CD4-positive, alpha-beta T cell treated with Interferon alpha-2 for 1 hour (primary cell): ENCODE data around the gene GLIS1.

ENCODE experiments used
- DNase-seq, 2 donors: peaks; one replicate each; pipeline ENCODE4 v3.0.0-alpha.2; 2020 to 2022

The GLIS1 gene

DNA sequence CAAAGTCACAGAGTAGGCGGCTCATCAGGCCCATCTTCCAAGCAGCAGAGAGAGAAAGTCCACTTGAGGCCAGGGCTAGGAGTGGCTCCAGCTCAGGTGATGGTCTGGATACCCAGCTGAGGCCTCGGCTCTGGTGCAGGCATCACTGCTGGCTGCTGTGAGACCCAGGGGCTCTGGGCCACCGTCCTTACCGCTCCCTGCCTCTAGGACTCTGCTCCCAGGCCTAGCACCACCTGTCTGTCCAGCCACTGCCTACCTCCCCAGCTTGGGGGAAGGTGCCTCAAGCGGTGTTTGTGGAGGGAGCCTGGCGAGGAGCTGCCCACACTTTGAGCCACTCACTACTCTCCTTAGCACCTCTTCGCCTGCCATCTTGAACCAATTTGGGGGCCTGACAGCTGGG, 221.9 kb downstream of the GLIS1 start:
- no peak for DNase-seq

DNA sequence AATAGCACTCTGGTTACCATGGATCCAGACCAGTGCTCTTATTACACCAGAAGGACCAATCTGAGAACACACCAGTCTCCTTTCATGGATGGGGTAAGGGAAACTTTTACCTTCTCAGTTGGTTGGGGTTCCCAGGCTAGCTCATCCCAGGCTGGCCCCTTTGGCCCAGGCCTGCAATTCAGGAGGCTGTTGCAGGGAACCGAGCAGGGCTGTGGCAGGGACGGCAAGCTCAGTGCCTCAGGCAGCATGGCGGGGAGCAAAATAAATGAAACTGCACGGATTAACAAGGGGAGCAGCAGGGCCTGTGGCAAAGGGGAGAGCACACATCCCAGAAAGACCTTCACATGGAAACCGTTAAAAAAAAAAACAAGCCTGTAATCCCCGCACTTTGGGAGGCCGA, 222.8 kb downstream of the GLIS1 start:
- DNase-seq: no peak

DNA sequence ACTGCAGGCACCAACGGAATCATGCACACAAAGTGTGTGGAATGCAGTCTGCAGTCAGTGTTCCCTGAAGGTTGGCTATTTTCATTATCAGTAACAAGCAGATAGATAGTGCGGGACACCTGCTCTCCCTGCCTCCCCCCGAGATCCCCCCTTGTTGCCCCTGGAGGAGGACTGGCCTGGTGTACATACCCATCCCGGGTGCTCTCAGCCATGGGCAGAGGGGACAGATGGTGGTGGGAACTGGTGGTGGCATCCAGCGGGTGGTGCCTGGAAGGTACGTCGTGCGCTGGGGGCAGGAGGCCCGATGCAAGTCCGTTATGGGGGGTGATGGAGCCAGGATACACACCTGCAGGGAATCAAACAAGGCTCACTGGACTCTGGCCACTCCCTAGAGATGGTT, 224.5 kb downstream of the GLIS1 start:
- DNase-seq: no peak

DNA sequence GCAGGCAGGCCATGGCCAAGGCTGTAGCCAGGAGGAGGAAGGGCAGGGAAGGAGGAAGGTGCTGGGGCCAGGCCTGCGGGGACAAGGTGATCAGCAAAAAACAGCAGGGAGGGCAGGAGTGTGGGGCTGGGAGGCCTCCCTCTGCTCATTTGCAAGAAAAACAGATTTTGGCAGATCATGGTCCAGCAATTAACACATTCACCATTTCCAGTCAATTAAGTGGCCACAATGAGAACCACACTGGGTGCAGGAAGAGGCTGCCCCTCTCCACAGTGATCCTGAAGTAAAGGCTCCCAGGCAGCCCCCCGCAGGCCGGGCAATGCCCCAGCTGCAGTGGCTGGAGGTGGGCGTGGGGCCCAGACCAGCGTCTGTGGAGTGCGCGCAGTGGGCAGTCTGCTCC, 225.1 kb downstream of the GLIS1 start:
- DNase-seq: no peak

DNA sequence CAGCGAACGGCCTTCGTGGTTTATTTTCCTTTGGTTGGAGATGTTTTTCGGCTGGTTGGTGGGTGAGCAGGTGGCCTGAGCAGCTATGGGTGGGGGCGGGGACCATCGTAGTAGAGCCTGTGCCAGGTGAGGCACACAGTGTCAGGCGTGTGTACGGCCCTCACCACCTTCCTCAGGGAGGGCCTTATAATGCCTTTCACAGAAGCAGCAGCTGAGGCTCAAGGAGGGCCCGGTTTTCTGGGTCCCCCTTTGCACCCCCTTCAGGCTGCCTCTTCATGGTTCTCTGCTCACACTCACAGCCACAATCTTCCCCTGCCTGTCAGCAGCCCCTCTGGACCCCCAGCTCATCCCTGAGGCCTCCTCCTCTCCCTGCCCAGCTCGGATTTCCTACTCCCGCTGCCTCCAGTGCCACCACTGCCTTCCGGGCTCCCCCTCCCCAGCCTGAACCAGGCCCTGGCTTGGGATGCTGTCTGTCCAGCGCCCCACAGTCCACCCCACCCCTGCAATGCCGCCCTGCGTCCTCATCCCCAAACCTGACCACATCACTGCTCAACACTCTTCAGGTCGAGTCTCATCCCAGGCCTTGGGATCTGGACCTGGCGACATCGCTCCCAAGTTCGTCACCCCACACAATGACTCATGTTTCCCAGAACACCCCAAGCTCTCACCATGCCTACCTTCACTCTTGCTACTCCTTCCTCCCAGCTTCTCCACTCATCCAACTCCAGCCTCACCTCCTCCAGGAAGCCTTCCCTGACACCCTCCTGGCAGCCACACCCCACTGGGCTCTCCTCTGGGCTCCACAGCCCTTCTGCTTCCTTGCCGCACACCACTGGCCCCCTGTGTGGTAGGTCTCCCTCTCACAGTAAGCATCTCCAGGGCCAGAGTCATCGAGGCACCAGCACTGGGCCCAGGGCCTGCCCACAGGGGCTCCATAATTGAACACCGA, 225.9 kb downstream of the GLIS1 start:
- DNase-seq: no peak

DNA sequence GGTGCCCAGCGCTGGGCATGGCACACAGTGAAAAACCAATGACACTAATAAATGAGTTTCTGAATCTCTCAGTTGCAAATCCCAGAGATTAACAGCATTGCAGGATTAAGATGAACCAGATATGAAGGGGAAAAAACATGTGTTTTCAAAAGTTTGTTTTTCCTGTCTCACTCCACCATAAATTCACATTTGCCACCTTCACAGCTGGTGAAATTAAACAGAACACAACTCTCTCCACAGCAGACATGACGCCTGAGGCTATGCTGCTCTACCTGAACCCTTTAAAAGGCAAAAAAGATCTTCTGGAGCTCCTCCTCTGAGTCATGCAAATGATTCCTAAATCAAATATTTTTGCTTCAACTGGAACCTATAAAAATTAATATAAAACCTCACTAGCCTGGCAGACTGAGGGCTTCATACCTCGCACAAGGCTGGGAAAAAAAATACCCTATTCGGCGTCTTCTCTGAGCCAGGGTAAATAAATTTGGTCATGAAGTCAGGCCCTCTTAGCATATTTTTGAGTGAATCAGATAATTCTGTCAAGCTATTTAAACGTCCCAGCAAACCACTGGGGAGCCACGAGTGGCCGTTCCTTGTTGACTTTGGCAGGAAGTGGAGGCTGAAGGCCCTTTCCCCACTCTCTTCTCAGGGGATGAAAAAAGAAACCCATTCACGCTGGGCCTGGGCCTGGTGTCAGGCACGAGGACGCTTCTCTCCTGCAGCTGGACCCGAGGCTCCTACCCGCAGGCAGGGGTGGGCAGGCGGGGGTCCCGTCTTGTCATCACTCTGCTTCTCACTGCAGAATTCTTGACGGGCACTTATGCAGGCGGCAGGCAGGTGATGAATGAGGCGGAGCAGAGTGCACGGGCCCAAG, 226.8 kb downstream of the GLIS1 start:
- no peak for DNase-seq

DNA sequence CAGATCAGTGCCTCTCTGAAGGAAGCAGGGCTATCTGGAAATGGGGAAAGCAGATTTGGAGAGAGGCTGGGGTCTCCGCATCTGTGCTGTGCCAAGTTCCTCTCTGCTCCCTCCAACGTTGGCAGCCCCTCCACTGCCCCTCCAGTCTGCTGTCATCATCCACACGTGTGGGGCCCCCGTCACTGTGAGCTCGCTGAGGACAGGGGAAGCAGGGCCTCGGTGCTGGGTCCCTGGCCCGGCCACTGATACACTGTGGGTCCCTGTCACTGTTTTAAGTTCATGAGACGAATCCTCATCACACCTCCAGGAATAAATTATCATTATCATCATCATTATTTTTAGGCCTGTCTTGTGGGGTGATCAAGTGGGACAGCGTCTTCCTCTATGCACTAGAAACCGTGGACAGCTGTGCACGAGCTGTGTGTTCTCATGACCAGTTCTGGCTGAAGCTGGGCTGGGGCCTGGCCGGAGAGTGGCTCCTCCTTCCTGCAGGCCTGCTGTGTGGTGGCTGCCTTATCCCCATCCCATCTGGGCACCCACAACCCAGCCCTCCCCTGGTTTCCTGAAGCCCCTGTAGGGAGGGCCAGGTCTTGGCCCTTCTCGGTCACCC, 227.5 kb downstream of the GLIS1 start:
- no peak for DNase-seq

DNA sequence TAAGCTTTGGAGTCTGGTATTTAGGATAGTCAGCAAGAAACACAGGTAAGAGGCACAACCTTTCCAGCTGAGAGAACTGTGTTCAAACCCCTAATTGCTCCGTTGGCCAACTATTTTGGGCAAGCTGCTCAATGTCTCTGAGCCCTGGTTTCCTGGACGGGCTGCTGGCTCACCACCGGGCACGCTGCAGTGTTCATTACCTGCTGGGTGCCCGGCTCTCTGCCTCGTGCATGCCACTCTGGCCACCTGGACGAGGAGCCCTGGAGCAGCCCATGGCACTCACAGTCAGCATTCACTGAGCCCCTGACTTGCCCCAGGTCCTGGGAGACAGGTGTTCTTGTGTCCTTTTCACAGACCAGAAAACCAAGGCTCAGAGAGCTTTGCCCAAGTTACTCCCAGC, 228.7 kb downstream of the GLIS1 start:
- DNase-seq: no peak

DNA sequence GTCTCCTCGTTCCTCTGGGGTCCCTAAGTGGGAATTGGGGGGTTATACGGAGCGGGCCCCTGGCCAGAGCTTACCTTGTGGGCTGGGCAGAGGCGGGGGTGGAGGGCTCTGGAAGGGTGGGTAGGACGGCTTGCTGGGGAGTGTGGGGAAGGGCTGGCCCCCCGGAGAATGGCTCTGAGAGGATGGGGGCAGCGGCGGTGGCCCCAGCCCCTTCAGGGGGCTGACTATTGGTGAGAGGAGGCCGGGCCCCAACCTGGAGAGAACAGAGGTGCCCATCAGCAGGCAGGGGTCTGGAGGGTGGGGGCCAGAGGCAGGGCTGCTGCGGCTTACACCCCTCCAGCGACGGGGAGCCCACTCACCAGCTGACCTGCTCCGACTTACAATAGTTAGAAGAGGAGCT, 229.2 kb downstream of the GLIS1 start:
- no peak for DNase-seq

DNA sequence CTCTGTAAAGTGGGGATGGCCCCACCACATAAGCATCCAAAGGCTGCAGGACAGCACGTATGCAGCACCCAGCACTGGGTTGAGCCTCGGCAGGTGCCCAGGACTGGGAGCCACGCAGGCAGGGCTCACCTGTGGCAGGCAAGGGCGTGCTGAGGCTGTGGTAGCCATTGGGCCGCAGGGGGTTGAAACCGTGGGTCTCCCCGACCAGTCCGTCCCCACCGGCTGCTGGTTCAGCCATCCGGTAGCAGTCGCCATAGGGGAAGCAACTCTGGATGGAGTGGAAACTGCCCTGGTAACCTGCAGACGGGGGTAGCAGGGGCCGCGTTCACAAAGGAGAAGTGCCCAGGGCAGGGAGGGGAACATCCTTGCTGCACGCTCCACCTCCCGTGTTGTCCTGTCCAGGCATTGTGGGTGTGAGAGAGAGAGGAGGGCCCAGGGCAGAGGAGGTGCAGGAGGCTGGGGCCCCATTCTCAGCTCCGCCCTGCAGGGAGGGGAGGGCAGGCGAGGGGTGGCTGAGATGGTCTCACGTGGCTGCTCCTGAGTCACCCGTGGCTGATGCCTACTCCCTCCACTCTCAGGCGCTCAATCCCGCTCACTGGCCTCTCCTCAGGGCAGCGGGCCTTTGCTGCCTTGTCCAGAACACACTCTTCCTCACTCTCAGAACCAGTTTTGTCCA, 229.8 kb downstream of the GLIS1 start:
- DNase-seq: no peak

DNA sequence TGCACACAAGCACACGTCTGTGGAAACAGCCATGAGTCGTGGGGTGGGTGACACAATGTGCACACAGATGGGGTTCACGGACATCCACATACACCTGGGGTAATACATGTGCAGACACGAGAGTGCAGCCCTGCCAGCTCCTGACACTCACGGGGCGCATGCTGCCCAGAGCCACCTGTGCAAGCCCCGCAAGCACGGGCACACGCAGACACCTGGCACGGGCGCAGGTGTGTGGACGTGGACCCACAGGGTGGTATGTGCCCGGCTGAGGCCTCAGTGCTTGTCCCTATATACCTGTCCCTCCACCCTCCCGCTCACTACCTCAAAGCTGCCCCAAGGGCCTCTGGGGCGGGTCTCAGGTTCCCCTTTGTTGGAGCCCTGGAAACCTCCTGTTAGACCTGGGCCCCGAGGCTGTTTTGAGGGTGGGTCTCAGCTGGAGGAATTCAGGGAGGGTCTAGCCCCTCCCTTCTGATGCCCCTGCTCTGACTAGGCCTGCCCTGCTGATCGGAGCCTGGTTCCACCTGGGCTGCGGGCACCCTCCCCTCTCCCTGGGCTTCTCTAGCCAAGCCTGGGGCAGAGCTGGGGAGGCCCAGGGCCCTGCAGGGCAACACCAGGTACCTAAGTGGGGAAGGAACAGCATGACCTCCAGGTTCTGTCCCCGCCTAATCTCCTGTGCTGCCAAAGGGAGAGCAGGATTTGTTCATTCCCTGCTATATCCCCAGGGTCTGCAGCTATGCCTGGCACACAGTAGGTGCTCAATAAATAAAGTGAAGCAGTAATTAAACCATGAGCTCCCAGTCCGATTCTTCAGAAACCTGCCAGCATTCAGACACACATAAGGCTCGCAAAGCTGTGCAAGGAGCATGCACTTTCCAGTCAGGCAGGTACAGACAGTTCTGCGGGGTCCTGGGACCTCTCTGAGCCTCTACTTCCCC, 230.6 kb downstream of the GLIS1 start:
- no peak for DNase-seq

DNA sequence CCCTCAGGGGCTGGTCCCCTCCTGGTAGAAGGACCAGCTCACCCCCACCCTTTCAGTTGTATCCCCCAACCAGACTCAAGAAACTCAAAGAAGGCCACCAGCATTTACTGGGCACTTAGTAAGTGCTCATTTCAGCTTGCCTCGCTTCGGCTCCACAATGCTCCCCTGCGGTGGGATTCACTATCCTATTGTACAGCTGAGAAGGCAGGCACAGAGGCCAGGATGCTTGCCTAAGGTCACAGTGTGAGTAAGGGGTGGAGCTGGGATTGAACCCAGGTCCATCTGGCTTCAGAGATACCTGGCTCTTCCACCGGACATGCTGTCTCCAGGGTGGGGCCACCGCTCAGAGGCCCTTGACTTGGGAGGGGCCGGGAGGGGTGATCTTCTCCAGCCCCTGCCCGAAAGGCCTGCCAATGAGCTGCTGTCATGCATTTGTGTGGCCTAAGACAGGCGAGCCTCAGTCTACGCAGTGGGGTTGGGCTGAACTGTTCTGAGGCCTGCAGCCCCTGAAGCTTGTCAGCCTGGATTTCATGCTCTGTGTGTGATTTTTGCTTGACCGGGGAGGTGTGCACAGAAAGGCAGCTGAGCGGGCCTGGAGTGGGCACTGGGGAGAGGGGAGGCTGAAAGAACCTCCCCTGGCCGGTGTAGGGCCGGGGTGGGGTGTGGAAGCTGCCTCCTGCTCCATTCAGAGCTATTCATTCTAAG, 231.7 kb downstream of the GLIS1 start:
- DNase-seq: no peak

DNA sequence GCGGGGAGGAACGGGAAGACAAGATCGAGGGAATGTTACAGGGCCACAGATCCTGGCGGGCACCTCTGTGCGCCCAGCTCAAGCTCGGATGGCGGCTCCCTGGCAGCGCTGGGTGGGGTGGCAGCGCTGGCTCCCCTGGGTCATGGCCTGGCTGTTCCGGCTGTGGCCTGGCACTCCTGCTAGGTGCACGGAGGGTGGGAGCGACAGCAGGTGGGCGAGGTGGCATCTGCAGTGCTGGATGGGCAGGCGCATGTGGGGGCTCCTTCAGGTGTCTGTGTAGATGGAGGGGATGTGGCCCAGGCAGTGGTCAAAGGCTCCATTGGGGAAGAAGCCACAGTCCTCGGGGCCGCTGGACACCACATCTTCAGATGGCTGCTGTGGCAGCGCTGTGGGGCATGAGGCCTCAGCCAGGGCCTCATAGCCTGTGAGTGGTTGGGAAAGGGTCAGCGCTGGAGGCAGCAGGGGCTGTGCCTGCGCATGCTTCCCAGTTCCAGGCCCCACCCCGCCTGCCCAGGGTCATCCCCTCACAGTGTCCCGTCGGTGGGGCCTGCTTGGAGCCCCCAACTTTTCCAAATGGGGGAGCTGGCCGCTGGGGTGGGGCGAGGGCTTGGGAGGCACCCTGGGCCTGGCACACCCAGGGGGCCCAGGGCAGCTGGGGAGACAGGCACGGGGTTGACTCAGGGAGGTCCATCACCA, 232.5 kb downstream of the GLIS1 start:
- no peak for DNase-seq

DNA sequence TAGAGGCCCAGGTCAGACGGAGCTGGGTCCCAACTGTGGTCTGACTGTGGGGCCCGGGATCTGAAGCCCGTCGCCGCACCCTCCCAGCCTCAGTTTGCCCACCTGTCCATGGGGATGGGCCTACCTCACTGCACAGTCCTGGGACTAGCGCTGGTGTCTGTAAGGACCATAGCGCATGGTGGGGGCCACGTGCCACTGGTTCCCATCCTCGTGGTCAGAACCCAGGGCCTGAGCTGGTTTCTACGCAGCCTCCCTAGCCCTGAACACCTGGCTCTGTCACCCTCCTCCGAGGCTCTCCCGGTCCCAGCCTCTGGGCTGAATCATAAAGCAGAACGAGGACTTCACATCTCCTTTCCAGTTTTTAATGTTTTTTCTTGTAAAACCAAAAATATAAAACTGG, 233.1 kb downstream of the GLIS1 start:
- no peak for DNase-seq

DNA sequence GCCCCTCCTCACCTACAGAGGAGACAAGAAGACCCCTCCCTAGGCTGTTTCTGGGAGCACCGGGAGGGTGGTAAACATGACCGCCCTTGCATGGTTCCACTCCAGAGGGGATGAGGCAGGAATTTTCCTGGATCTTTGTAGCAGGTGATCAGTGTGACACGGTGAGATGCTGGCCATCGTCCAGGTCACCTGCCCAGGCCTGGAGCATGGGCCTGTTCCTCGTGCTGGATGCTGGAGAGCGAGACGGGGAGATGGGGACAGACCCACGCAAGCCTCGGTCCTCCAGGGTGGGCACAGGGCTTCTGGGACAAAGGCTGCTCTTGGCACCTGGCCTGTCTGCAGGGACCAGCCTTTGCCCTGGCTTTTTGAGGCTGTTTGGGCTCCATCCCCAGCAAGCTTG, 233.6 kb downstream of the GLIS1 start:
- DNase-seq: no peak

DNA sequence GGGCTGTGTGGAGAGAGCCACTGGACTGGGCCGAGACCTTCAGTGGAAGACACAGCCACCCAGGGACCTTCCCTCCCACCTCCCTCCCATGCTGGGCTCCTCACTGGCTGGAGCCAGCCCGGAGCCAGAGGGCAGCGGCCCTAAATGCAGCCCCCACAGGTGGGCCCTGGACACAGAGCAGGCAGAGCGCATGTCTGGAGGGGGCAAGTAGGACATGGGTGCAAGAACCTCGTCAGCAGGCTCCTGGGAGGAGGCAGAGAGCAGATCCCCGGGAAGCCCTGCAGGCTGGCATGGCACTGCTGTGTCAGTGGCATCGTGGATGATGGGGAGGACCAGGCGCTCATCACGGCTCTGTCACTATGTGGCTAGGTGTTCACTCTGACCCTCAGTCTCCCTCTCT, 234.1 kb downstream of the GLIS1 start:
- DNase-seq: no peak

DNA sequence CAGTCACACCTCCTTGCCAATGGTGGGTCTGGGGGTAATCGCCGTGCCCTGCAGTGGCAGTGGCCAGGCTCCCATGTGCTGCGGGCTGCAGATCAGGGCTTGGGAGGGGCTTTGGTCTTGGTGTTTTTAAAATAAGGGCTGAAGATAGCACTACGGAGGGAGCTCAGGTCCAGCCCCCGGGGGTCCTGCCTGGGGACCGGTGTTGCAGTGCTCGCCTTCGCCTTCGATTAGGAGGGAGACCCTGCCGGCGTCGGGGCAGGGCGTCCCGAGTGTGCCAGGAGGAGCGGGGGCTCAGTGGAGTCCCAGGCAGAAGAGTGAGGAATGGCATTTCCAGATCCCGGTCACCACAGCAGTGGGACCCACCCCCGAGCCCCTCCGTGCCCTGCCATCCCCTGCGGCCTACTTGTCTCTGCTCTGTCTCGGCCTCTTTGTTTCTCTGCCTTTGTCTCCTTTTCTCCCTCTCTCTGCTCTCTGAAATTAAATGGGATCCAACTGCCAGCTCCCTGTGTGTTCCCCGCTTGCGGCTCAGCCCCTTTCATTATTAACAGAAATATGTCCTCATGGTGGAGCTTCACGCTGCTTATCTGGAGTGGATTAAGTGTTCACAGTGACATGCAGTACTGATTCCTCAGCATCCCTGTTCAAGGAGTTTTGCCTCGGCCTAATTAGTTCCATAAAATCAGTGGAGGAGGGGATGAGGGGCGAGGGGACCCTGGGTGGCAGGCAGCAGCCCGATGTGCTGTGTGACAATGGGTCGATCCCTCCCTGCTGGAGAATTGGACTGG, 235.3 kb downstream of the GLIS1 start:
- DNase-seq: no peak

DNA sequence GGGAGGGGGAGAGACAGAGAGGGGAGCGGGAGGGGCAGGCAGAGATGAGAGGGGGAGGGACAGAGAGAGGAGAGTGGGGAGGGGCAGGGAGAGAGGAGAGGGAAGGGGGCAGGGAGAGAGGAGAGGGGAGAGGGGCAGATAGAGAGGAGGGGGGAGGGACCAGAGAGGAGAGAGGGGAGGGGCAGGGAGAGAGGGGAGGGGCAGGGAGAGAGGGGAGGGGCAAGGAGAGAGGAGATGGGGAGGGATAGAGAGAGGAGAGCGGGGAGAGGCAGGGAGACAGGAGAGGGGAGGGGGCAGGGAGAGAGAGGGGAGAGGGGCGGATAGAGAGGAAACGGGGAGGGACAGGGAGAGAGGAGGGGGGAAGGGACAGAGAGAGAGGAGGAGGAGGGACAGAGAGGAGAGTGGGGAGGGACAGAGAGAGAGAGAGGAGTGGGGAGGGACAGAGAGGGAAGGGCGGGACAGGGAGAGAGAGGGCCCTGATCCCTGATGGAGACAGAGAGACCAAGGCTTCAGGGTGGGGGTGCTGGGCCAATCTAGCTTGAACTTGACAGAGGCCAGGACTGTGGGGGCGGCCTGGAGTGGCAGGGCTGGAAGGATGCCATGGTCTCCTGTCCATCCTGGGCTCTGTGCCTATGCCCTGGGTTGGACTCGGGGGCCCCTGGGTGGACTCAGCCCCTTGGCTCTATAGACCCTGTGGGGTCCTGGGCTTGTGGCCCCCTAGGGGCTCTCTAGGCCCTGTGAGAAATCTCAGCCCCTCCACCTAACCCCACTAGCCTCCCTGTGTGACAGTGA, 236.1 kb downstream of the GLIS1 start:
- no peak for DNase-seq
